ENCODE results near the gene PTPRN2. TPM values are rescaled to one million over a fixed set of nuclear protein-coding genes. Genes with fewer than 3 reads are reported as not detected.

The PTPRN2 gene
- total and polyA plus RNA-seq, 2 of the 8 experiments (the other 6 are each of a cell fraction or from before 2014, with no cell fraction given): 2.6 to 4.5 TPM

DNA sequence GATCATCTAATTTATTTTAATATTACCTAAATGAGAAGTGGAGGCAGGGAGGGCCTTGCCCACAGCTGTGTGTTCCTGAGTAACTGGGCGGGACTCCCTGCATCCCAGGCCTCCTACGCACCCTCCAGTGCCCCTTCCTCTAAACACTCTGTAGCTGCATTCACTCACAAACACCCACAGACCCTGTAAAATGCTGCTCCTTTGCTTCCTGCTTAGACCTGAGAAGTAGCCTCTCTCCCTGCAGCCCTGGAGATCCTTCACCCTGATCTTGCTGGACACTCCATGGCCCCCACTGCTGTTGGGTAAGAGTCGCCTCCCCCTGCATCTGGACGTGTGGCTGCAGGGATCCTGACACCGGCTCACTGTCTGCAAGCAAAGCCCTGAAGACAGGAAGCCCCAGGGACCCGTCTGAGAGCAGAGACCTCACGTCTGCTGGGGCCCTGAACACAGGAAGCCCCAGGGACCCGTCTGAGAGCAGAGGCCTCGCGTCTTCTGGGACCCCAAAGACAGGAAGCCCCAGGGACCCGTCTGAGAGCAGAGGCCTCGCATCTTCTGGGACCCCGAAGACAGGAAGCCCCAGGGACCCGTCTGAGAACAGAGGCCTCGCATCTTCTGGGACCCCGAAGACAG, 661.0 kb downstream of the PTPRN2 start:
- no peaks in the 10 kb centered on the region for H3K79me2 ChIP-seq (ENCODE audit: control insufficient read depth in 1 of 2, insufficient read depth in 2 of 2, low read length in 2 of 2)
- H4K5ac ChIP-seq (ENCODE audit: insufficient read length, low read depth, low read length): no peak overlapping the region
- H3K4me3 ChIP-seq (ENCODE audit: extremely low read depth in 1 of 4, insufficient read depth in 2 of 4, low read depth in 3 of 4, low read length in 4 of 4): no peak overlapping the region
- no peak overlapping the region for H2AK5ac ChIP-seq (ENCODE audit: low read depth, low read length)
- H3K9me3 ChIP-seq (ENCODE audit: insufficient read depth in 2 of 2, low read depth in 1 of 2, low read length in 1 of 2): no peaks in the 10 kb centered on the region
- DNase-seq (ENCODE audit: low read depth in 1 of 2, low spot score in 2 of 2): no peak
- peaks cover 0 to 11% (median 6%) of the 10 kb centered on the region in 4 experiments; a peak in 6 of 7 replicates for H3K4me1 ChIP-seq (replicated peaks in 1 of 4; ENCODE audit: control insufficient read depth in 3 of 4, insufficient read depth in 4 of 4, low read length in 3 of 4)
- no peaks in the 10 kb centered on the region for H3K27me3 ChIP-seq (replicated peaks in 1 of 4; ENCODE audit: control insufficient read depth in 3 of 4, extremely low read depth in 1 of 4, insufficient read depth in 3 of 4, low read length in 3 of 4)
- ChIA-PET CTCF (ENCODE audit: partially characterized antibody) (interaction anchor here (1.0 kb wide), 1 partner anchor 10 kb away, joined by 3 read pairs; no protein-coding TSS in a partner anchor), POLR2A (ENCODE audit: partially characterized antibody) (no interaction called here)
- H2BK20ac ChIP-seq (ENCODE audit: low read length): no peak overlapping the region
- H3K18ac ChIP-seq (ENCODE audit: extremely low read depth, low read length): no peak overlapping the region
- H3K79me1 ChIP-seq (ENCODE audit: low read depth, low read length): no peaks in the 10 kb centered on the region
- H3K4me2 ChIP-seq (ENCODE audit: insufficient read depth in 1 of 2, low read depth in 2 of 2, low read length in 2 of 2): no peak overlapping the region
- H2BK5ac ChIP-seq (ENCODE audit: low read depth, low read length): no peak overlapping the region
- H4K20me1 ChIP-seq (replicated peaks in 1 of 2; ENCODE audit: control insufficient read depth in 1 of 2, insufficient read depth in 2 of 2, low read length in 2 of 2): no peaks in the 10 kb centered on the region
- H3K9ac ChIP-seq (replicated peaks in 1 of 4; ENCODE audit: extremely low read depth in 1 of 4, low read depth in 3 of 4, low read length in 3 of 4): no peak overlapping the region
- no peak overlapping the region for H3K27ac ChIP-seq (ENCODE audit: low read depth, low read length)
- no peak overlapping the region for H4K91ac ChIP-seq (replicated peaks; ENCODE audit: insufficient read length, low read length)
- no peak overlapping the region for H2BK120ac ChIP-seq (replicated peaks; ENCODE audit: low read depth, low read length)
- no peak overlapping the region for H3K14ac ChIP-seq (ENCODE audit: insufficient read length)
- no peaks in the 10 kb centered on the region for H3K36me3 ChIP-seq (ENCODE audit: control insufficient read depth in 2 of 4, insufficient read depth in 4 of 4, low read length in 3 of 4)
- no peak overlapping the region for H3K56ac ChIP-seq (replicated peaks; ENCODE audit: insufficient read length, low read depth, low read length)
- 83% methylated on average over 16 of the region's 16 CpGs; no CpG with 5 or more reads in 1 of the 2 experiments for WGBS, 2 experiments (ENCODE audit: extremely low coverage in 1 of 2, insufficient coverage in 1 of 2, insufficient read length in 1 of 2, insufficient replicate concordance in 2 of 2, low coverage in 1 of 2, low lambda C conversion rate in 2 of 2, missing lambda C conversion rate in 1 of 2)
- no peaks in the 10 kb centered on the region for H3K23me2 ChIP-seq (ENCODE audit: low read depth, low read length)
- no peak overlapping the region for H2BK15ac ChIP-seq (ENCODE audit: low read length)
- no peak overlapping the region for H3K23ac ChIP-seq (ENCODE audit: insufficient read length)
- FAIRE-seq: no peak
- no peak overlapping the region; the same call in 1 of the 2 replicates for H4K8ac ChIP-seq (ENCODE audit: extremely low read depth, insufficient read depth, low read length)
- H2BK12ac ChIP-seq (ENCODE audit: low read depth, low read length): no peak overlapping the region
- no peak overlapping the region for H2AFZ ChIP-seq (ENCODE audit: low read length)
- no peak overlapping the region for H3K4ac ChIP-seq (replicated peaks; ENCODE audit: insufficient read length, low read depth, low read length)
- no peak for TF ChIP-seq ASH2L (IDR thresholded peaks at IDR 0.05; ENCODE audit: low read length)
- TF ChIP-seq ZNF274 (IDR thresholded peaks at IDR 0.05; ENCODE audit: borderline replicate concordance, extremely low read depth, low read length): no peak
- TF ChIP-seq, protein P1, sequence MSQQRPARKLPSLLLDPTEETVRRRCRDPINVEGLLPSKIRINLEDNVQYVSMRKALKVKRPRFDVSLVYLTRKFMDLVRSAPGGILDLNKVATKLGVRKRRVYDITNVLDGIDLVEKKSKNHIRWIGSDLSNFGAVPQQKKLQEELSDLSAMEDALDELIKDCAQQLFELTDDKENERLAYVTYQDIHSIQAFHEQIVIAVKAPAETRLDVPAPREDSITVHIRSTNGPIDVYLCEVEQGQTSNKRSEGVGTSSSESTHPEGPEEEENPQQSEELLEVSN (IDR thresholded peaks at IDR 0.05): no peak
- TF ChIP-seq CBX5 (IDR thresholded peaks at IDR 0.05; ENCODE audit: low read depth, low read length): no peak
- TF ChIP-seq CHD2 (IDR thresholded peaks at IDR 0.05; ENCODE audit: low read length): no peak
- no peak for TF ChIP-seq KDM5A (IDR thresholded peaks at IDR 0.05; ENCODE audit: low read length)
- TF ChIP-seq JUN (IDR thresholded peaks at IDR 0.05; ENCODE audit: low read depth, low read length): no peak
- TF ChIP-seq CTBP2 (IDR thresholded peaks at IDR 0.05; ENCODE audit: borderline replicate concordance, insufficient read depth, insufficient read length, low read length): no peak
- TF ChIP-seq, protein P2, sequence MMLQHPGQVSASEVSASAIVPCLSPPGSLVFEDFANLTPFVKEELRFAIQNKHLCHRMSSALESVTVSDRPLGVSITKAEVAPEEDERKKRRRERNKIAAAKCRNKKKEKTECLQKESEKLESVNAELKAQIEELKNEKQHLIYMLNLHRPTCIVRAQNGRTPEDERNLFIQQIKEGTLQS (IDR thresholded peaks at IDR 0.05; ENCODE audit: insufficient read depth, low read depth, low read length): no peak
- TF ChIP-seq SIX5 (IDR thresholded peaks at IDR 0.05; ENCODE audit: low read depth, low read length): no peak
- no peak for TF ChIP-seq JUND (IDR thresholded peaks at IDR 0.05; ENCODE audit: low read length)
- no peak for TF ChIP-seq BRCA1 (IDR thresholded peaks at IDR 0.05; ENCODE audit: low read depth, low read length)
- no peak for TF ChIP-seq CBX8 (IDR thresholded peaks at IDR 0.05; ENCODE audit: borderline replicate concordance, low read depth, low read length)

All from H1 (cell line).